ELR (cell line): ENCODE measurements around the gene ZMAT1.
"Not testable (repeated sequence)": the region's sequence is repeated elsewhere in the genome, so short reads cannot be mapped to it uniquely, and the experiment has no call there.

Experiments used
- DNase-seq: peaks from one replicate; pipeline ENCODE4 v3.0.0-alpha.2; 2015; ENCODE audit warnings: low read depth

ZMAT1 gene

DNA sequence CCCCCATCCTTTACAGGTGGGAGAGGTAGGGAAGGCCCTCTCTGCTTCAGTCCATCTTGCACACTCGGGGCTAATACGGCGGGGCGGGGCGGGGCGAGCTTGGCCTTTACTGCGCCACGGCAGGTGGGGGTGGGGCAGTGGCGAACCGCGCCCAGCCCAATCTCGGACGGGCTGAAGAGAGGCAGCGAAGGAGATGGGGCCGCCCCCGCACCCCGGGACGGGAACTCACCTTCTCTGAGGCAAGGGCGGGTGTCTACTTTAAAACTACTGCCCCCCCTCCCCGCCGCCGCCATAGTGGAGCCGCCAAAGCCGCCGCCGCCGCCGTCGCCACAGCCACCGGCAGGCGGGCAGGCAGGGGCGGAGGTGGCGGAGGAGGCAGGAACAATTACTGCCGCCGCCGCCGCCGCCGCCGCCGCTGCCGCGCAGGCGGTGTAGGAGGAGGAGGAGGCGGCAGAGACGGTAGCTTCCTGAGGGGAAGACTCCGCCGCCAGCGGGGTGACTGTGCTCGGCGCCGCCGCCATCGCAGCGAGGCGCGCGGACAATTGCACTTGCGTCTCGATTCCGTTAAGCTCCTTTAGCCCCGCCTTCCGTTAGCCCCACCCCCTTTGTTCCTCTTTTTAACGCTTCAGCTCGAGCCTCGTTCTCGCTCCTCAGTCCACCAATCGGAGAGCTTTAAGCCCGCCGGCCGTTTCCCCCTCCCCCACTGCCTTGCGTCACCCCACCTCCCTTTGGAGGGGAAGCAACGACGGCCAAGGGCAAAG lies at the start of gene ZMAT1:
Gene ZMAT1 (minus strand): TSS at position 540 of the 761 bp plus-strand sequence. CDS start 19 bp downstream, at position 521.
- DNase-seq = peak; percentile 90

GRCh38 chrX:101977106-101977505 lies 45.3 kb upstream of the ZMAT1 start:
- peak; percentile 66 for DNase-seq

- DNase-seq = no peak
These were observed 41.2 kb upstream of the ZMAT1 start for GRCh38 chrX:101973066-101973465.

- DNase-seq = not testable (repeated sequence)
These were observed 33.2 kb upstream of the ZMAT1 start for GRCh38 chrX:101964923-101965539.

DNA sequence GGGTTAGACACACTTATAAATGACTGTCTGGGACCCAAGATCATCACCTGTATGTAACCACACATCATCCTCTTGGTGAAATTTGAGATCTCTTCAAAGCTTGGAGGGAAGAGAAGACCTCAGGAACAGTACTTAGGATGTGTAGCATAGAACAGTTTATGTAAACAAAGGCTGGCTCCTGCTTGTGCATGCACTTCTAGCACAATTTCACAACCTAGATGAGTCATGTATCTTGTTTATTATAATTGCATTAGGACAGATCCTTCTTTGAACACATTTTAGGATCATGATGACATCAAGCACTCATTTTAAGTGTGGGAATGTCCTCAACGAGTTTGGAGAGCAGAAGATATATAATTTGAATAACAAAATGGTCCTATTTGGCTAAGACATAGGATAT lies 26.3 kb upstream of the ZMAT1 start:
- DNase-seq = peak; percentile 61

- DNase-seq = no peak
These were observed 25.3 kb upstream of the ZMAT1 start for GRCh38 chrX:101957174-101957573.

- no peak for DNase-seq
These were observed 24.7 kb upstream of the ZMAT1 start for GRCh38 chrX:101956556-101956955.

GRCh38 chrX:101950581-101950980 lies 18.8 kb upstream of the ZMAT1 start:
- DNase-seq = no peak

- DNase-seq = no peak
These were observed 383 bp upstream of the ZMAT1 start for GRCh38 chrX:101932249-101932570.

DNA sequence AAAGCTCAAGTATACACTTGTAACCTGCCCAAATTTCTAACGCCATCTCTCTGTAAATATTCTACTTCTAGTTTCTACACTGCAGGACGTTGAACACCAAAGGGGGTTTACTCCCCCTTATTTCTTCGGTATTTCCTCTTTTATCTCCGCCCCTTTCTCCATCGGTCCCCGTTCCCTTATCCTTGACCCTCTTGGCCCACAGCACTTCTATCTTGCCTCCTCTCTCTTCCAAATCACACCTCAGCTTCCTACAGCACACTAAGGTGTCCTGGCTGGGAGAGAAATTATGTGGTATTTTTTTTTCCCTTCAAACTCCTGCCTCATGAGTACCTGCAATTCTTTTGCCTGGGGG lies 715 bp downstream of the ZMAT1 start:
- DNase-seq = peak; percentile 11

GRCh38 chrX:101925733-101926132 lies 6.1 kb downstream of the ZMAT1 start:
- DNase-seq = no peak

DNA sequence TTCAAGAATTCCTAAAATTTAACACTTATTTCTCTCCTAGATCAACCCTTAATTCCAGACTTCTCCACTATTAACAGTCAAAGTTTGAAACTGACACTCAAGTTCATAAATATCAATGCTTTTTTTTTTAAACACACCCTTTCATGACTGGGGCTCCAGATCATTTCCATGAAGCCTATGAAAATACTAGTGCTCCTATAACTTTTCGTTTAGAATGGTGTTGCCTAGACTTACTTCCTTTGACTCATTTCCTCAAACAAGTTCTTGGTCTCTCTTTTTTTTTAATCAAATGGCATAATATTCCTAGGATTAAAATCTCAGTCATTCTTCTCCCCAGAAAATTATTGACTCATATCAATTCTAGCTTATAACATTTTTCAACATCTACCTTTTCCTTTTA lies 13.1 kb downstream of the ZMAT1 start:
- DNase-seq = peak; percentile 20

DNA sequence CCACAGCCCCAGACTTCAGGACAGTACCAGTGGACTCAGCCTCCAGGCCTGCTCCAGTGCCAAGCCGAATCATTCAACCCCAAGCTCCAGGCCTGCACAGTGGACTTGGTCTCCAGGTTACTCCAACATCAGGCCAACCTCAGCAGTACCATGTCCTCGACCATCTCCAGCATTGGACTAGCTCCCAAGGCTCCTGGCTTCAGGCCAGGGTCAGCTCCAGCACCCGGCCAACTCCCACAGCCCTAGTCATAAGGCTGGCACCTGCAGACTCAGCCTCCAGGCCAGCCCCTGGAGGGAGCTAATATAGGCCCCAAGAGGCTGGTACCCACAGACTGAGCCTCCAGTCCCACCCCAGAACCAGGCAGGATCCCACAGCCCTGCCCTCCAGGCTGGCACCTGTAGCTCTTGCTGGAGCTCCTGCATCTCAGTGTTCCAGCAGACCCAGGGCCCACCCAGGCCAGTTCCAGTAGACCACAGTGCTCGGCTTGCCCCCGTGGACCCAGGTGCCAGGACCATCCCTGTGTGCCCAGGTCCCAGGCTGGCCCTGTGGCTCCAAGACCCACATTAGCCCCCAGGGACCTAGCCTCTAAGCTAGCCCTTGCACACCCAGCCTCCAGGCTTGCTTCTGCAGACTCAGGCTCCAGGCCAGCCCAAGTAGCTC lies 25.6 kb downstream of the ZMAT1 start:
- DNase-seq = no peak

- no peak for DNase-seq
These were observed 26.8 kb downstream of the ZMAT1 start for GRCh38 chrX:101904996-101905395.
